Activated naive CD4-positive, alpha-beta T cell treated with anti-CD3 and anti-CD28 coated beads, Interleukin-2, amount 50 U/mL, for 72 hours (primary cell): ENCODE data around the gene KIAA0319L. TPM values are rescaled to one million over a fixed set of nuclear protein-coding genes. Genes with fewer than 3 reads are reported as not detected.
"Not testable (repeated sequence)": the region's sequence is repeated elsewhere in the genome, so short reads cannot be mapped to it uniquely, and the experiment has no call there.

ENCODE experiments used
- ATAC-seq, 2 donors: fragments of 150-1000 bp; cut with Tn5 transposase; 2 replicates each; pipeline ENCODE4 v1.10.0; 2021; ENCODE audit warnings: mild to moderate bottlenecking in 2 of 2, moderate library complexity in 2 of 2
- DNase-seq, 2 donors: peaks; one replicate each; pipeline ENCODE4 v3.0.0; 2021 to 2022; ENCODE audit warnings: low spot score in 2 of 2
- H3K27ac Mint-ChIP-seq, 2 donors: one replicate each; pipeline ENCODE4 v1.8.0; 2022; ENCODE audit warnings: mild to moderate bottlenecking in 2 of 2, mixed read lengths in 2 of 2
- H3K36me3 Mint-ChIP-seq, 2 donors: one replicate each; pipeline ENCODE4 v1.8.0; 2022; ENCODE audit warnings: mixed read lengths in 2 of 2
- H3K9me3 Mint-ChIP-seq, 2 donors: one replicate each; pipeline ENCODE4 v1.8.0; 2022; ENCODE audit warnings: mixed read lengths in 2 of 2
- total RNA-seq, 2 donors: library from RNA; stranded (reverse); gene quantifications; one replicate each; pipeline ENCODE4 v1.2.3, GENCODE V29; 2022

Gene KIAA0319L
- total RNA-seq, 2 donors from 2014 or later: 38.1 to 41.0 TPM

DNA sequence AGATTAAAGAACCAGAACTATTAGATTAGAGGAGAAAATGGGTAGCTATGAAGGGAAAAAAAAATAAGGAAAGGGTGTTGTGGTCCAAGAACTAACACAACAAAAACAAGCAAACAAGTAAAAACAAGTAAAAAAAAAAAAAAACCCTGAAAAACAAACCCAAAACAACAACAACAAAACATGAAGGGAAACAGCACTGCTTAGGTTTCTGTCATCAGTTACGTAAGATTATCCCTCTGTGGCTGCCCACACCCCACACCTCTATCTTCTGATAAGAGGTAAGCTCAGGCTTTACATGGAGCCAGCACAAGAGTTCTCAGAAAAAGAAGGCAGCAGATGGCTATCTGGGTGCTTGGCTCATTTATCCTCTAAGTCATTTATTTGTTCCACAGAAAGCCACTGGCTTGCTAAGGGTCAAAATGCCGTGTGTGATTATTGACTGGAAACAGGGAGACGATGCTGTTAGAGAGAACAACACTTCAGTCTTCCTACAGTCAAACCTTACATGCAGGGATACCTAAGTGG lies 57.5 kb downstream of the KIAA0319L start:
- Mint-ChIP-seq H3K27ac (no peak overlapping the region), H3K36me3 (peaks cover 0 to 9% of the 10 kb centered on the region in 2 donors)
- DNase-seq: no peak

DNA sequence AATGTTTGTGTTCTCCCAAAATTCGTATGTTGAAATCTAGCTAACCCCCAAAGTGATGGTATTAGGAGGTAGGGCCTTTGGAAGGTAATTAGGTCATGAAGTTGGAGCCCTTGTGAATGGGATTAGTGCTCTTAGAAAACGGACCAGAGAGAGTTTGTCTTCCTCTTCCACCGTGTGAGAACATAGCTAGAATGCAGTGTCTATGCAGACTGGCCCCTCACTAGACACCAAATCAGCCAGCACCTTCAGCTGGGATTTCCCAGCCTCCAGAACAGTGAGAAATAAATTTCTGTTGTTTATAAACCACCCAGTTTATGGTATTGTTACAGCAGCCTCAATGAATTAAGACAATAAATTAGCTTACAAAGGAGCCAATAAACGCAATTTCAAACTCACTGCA lies 58.0 kb downstream of the KIAA0319L start:
- ATAC-seq (no peak), DNase-seq (no peak)
- H3K9me3 Mint-ChIP-seq: no peaks in the 10 kb centered on the region
- no peak overlapping the region for H3K27ac Mint-ChIP-seq
- H3K36me3 Mint-ChIP-seq: peaks cover 0 to 7% of the 10 kb centered on the region in 2 donors

More for the DNA sequence above, 57.5 kb downstream of the KIAA0319L start:
- H3K9me3 Mint-ChIP-seq: no peaks in the 10 kb centered on the region
- ATAC-seq: no peak

DNA sequence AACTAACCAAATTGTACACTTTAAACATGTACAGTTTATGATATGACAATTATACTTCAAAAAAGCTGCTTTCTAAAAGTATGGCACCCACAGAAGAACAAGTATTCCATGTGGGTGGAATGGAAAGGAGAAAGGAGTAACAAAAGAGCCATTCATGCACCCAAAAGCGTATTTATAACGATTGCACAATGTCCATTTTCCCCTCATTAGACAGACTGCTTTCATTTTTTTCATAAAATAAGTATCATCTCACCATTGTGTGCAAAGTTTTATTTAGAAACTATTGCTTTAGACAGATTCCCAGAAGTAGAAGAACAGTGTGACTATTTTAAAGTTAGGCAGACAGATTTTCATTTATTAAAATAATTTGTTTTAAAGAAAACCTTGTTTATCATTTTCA lies 59.6 kb downstream of the KIAA0319L start:
- Mint-ChIP-seq H3K36me3 (peaks cover 0 to 3% of the 10 kb centered on the region in 2 donors), H3K9me3 (no peaks in the 10 kb centered on the region), H3K27ac (no peak overlapping the region)
- DNase-seq (no peak), ATAC-seq (no peak)

DNA sequence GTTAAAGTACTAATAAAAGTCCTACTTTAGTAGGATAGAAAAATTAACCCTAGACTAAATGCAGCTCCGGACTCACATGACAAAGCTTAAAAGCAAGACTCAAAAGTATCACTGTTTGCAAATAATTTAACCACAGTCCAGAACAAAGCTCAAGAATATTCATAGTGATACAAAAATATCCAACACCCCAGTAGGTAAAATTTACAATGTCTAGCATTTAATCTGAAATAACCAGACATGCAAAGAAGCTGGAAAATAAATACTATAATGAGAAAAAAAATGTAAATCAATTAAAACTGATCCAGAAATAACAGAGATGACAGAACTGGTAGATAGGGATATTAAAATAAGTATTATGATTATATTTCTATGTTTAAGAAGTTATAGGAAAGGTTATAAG lies 67.0 kb downstream of the KIAA0319L start:
- Mint-ChIP-seq H3K36me3 (peaks cover 19 to 33% of the 10 kb centered on the region in 2 donors), H3K9me3 (peaks cover 4 to 21% of the 10 kb centered on the region in 2 donors), H3K27ac (no peak overlapping the region)
- DNase-seq (no peak), ATAC-seq (no peak)

DNA sequence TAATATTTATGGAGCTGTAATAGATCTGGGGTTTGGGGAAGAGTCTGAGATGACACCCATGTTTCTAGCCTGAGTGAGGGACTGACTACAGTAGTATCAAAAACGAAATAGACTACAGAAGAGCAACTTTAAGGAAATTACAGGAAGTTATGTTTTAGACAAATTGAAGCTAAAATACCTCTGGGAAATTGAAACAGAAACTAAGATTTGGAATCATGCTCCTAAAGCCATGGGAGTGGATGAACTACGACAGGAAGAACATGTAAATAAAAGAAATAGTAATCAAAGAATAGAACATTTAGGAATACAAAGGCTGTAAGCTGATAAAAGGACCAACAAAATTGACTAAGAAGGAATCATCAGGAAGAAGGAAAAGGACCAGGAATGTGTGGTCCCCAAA lies 68.9 kb downstream of the KIAA0319L start:
- peak overlapping the region in 1 of 2 donors; percentile 44 for H3K27ac Mint-ChIP-seq
- no peak for ATAC-seq

DNA sequence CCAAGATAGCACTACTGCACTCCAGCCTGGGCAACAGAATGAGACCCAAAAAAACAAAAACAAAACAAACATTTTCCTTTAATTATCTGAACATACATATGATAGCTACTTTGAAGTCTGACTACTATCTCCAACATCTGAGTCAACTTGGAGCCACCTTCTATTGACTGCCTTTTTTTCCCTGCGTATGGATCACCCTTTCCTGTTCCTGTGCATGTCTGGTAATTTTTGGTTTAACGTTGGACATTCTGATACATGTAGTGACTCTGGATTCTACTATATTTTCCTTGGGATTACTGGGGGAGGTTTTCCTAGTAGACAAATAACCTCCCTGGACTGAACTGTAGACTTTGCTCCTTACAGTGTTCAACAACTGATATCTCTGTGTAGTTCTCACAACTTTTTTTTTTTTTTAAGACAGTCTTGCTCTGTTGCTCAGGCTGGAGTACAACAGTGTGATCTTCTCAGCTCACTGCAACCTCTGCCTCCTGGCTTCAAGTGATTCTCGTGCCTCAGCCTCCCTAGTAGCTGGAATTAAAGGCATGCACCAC lies 70.3 kb downstream of the KIAA0319L start:
- Mint-ChIP-seq H3K9me3 (peaks cover 4 to 21% of the 10 kb centered on the region in 2 donors), H3K27ac (no peak overlapping the region), H3K36me3 (peaks cover 19 to 41% of the 10 kb centered on the region in 2 donors)
- ATAC-seq: no peak
- no peak for DNase-seq

More for the DNA sequence above, 68.9 kb downstream of the KIAA0319L start:
- DNase-seq: no peak
- H3K9me3 Mint-ChIP-seq: peaks cover 4 to 21% of the 10 kb centered on the region in 2 donors
- peaks cover 19 to 34% of the 10 kb centered on the region in 2 donors for H3K36me3 Mint-ChIP-seq

DNA sequence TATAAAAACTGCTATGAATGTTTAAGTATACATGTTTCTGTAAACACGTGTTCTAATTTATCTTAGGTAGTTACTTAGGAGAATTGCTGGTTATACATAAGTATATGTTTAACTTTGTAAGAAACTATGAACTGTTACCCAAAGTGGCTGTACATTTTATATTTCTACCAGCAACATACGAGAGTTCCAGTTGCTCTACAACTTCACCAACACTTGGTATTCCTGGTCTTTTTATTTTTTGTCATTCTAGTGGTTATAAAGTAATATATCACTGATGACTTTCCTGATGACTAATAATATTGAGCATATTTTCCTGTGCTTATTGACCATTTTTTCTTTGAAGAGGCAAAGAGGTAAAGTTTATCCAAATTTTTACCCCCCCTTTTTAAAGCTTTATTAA lies 76.0 kb downstream of the KIAA0319L start:
- H3K36me3 Mint-ChIP-seq: peaks cover 5 to 19% of the 10 kb centered on the region in 2 donors
- DNase-seq (no peak), ATAC-seq (no peak)
- no peaks in the 10 kb centered on the region for H3K9me3 Mint-ChIP-seq
- H3K27ac Mint-ChIP-seq: no peak overlapping the region

DNA sequence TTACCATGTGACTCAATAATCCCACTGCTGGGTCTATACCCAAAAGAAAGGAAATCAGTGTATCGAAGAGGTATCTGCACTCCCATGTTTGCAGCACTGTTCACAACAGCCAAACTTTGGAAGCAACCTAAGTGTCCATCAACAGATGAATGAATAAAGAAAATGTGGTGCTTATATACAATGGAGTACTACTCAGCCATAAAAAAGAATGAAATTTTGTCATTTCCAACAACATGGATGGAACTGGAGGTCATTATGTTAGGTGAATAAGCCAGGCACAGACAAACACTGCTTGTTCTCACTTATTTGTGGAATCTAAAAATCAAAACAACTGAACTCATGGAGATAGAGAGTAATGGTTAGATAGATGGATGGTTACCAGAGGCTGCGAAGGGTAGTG lies 79.3 kb downstream of the KIAA0319L start:
- ATAC-seq (no peak), DNase-seq (no peak)
- H3K9me3 Mint-ChIP-seq: no peaks in the 10 kb centered on the region
- H3K36me3 Mint-ChIP-seq: peaks cover 5 to 14% of the 10 kb centered on the region in 2 donors
- H3K27ac Mint-ChIP-seq: no peak overlapping the region

DNA sequence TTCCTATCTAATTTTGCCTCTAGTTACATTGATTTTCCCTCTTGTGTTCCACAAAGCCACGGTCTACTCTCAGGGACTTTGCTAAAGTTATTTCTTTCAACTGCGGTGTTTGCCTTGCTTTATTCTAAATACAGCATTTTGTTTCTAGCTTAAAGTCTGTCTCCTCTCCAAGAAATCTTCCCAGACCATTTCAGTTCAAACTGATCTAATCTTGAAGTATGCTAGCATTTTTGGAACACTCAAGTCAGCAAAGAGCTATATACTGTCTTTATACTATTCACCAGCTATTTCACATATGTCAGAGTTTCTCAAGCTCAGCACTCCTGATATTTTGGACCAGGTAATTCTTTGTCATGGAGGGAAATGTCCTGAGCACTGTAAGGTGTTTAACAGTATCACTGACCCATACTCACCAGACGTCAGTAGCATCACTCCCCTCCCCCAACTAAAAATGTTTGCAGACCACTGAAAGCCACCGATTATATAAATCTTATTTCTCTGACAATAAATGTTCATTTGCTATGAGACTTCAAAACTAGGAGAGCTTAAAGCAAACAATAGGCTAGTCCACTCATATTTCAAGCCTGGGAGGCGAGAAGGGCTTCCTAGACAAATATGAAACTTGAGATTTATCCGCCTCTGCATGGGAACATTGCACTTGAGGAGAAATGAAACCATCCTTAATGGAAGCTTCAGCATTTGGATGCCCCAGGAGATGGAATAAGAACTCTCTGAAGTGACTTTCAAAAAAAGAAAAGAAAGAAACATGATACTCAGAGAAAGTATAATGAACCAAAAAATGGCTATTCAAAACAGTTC lies 81.1 kb downstream of the KIAA0319L start:
- no peaks in the 10 kb centered on the region for H3K9me3 Mint-ChIP-seq
- H3K36me3 Mint-ChIP-seq: peaks cover 5 to 11% of the 10 kb centered on the region in 2 donors
- H3K27ac Mint-ChIP-seq: no peak overlapping the region
- DNase-seq (no peak), ATAC-seq (no peak)

DNA sequence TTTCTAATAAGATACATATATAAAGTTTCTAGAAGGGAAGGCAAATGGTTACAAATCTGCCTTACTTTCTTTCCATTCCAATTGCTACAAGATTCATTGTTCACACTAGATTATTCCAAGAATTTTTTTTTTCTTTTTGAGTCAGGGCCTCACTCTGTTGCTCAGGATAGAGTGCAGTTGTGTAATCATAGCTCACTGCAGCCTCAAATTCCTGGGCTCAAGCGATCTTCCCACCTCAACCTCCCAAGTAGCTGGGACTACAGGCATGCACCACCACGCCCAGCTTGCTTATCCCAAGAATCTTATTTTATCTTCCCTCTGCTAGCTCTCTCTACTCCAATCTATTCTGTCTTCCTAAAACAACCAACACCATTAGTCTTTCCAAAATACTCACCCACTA lies 81.8 kb downstream of the KIAA0319L start:
- no peak overlapping the region for H3K27ac Mint-ChIP-seq
- no peaks in the 10 kb centered on the region for H3K9me3 Mint-ChIP-seq
- peaks cover 5 to 11% of the 10 kb centered on the region in 2 donors for H3K36me3 Mint-ChIP-seq
- ATAC-seq: no peak
- DNase-seq: no peak

DNA sequence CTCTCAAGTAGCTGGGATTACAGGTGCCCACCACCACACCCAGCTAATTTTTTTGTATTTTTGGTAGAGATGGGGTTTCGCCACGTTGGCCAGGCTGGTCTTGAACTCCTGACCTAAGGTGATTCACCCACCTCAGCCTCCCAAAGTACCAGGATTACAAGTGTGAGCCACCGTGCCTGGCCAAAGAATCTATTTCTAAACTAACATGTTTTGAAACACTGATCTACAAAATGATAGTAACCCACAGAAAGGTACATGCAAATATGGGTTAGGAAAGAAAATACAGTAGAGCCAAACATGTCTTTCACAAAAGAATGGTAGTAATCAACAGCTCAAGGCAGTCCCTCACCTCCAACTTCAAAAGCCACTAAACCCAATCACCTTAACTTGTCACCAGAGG lies 84.0 kb downstream of the KIAA0319L start:
- not testable (repeated sequence) for H3K9me3 Mint-ChIP-seq, DNase-seq, ATAC-seq, H3K27ac Mint-ChIP-seq
- H3K36me3 Mint-ChIP-seq: peaks cover 14 to 17% of the 10 kb centered on the region in 2 donors

DNA sequence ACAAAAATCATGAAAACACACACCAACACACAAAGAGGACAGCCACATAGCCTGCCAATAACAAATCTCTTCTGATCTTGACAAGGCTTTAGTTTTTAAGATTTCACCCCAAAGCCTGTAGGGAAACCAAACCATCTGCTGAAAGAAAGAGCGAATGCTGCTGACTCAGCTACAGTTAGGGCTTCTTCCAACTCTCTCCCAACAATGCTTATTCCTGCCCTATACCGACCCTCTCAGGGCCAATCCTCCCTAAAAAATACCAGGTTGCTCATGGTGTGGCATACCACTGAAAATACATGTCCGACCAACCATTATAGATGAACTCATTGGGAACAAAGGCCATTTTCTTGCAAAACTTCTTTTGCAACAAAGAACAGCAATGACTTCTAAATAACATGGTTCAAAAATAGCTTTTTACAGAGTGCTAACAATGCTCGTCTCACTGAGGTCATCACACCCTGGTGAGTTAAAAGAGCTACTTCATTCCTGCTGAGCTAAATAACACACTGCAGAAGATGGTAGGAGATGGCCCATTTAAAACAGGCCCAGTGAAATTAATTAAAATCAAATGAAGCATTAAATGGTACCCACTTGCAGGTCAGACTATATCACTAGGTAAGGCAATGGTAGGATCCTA lies 86.1 kb downstream of the KIAA0319L start:
- Mint-ChIP-seq H3K36me3 (peaks cover 13 to 15% of the 10 kb centered on the region in 2 donors), H3K27ac (no peak overlapping the region), H3K9me3 (peaks cover 0 to under 1% of the 10 kb centered on the region in 2 donors)
- ATAC-seq: no peak
- DNase-seq: no peak

DNA sequence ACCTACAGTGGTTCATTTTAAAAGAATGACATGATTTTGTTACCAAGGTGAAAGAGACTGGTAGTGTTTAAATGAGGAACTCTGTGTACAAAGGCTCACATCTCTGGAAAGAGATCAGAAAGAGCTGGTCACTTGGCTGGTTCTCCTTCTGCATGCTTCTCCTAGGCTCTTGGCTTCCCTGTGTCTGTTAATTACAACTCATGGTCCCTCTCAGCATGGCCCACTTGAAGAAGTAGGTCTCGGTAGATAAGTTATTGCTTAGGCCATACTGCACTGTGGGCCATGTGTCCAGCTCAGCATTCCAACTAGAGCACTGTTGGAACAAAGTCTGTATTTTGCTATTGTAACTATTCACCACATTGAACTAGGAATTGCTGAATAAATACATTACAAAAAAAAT lies 91.1 kb downstream of the KIAA0319L start:
- no peak for ATAC-seq
- Mint-ChIP-seq H3K27ac (no peak overlapping the region), H3K9me3 (peaks cover 0 to 16% of the 10 kb centered on the region in 2 donors), H3K36me3 (peaks cover 39 to 50% of the 10 kb centered on the region in 2 donors)
- DNase-seq: no peak

DNA sequence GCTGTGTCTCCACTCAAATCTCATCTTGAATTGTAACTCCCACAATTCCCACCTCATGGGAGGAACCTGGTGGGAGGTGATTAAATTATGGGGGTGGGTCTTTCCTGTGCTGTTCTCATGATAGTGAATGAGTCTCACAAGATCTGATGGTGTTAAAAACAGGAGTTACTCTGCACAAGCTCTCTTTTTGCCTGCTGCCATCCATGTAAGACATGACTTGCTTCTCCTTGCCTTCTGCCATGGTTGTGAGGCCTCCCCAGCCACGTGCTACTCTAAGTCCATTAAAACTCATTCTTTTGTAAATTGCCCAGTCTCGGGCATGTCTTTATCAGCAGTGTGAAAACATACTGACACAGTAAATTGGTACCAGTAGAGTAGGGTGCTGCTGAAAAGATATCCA lies 93.5 kb downstream of the KIAA0319L start:
- DNase-seq, ATAC-seq: not testable (repeated sequence)
- H3K9me3 Mint-ChIP-seq: peaks cover 0 to 16% of the 10 kb centered on the region in 2 donors
- peaks cover 33 to 57% of the 10 kb centered on the region in 2 donors for H3K36me3 Mint-ChIP-seq
- H3K27ac Mint-ChIP-seq: peak overlapping the region; percentile 7 to 18

DNA sequence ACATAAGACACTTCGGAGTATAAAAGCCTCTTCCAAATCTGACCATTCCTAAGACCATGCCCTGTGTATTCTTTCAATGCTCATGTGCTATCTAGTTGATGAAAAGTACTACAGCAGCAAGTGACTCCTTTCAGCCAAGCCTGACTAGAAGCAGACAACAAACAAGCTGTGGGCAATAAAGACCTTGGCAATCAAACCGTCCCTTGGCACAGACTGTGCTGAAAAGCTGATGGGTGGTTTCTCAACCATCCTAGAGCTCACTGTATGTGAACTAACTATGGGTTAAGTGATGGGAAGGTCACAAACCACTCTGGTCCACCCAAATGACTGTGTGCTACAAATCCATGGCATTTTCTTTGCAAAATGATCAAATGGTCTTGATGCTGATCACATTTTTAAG lies 94.0 kb downstream of the KIAA0319L start:
- ATAC-seq: no peak
- no peak for DNase-seq
- Mint-ChIP-seq H3K27ac (peak overlapping the region in 1 of 2 donors; percentile 18), H3K9me3 (peaks cover 0 to 16% of the 10 kb centered on the region in 2 donors), H3K36me3 (peaks cover 29 to 52% of the 10 kb centered on the region in 2 donors)

DNA sequence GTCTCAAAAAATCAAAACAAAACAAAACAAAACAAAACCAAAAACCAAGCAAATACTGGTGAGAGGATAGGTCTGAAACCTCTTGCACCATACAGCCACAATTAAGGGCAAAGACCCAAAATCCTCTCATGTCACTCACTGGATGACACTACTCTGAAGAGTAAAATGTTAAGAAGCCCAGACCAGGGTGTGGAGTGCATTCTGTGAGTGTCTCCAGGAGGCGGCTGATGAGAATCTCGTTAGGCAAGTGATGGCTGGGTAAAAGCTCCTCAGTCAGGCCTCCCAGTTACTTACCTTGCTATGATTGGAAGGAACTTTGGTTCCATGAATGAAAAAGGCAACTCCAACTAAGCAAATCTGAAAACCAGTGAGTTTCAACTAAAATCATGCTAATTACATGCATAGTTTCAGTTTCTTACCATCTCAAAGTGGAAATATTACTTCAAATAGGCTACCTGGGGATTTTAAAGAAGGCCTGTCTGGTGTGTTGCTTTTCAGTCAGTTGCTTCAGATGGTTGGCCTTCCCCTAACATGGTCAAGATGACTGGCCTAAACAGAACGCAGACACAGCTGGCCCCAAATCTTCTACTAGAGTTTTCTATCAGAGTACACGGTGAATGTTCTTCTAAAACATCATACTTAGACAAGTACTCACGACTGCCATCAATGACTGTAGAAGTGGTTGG lies 95.1 kb downstream of the KIAA0319L start:
- Mint-ChIP-seq H3K36me3 (peaks cover 27 to 49% of the 10 kb centered on the region in 2 donors), H3K27ac (peak overlapping the region in 1 of 2 donors; percentile 78), H3K9me3 (peaks cover 0 to 16% of the 10 kb centered on the region in 2 donors)
- DNase-seq: no peak
- ATAC-seq: peak; percentile 43 to 72
